Fibroblast of upper back skin (primary cell): ENCODE data around the gene NNMT.

Experiments used
- DNase-seq: peaks from one replicate; pipeline ENCODE4 v3.0.0-alpha.2; 2013

Gene NNMT

GRCh38 chr11:114295676-114296604, at the start of gene NNMT:
TSS of gene NNMT (plus strand) at chr11:114296399. CDS start at chr11:114296557, 158 bp downstream.
- DNase-seq = peak; percentile 100

DNA sequence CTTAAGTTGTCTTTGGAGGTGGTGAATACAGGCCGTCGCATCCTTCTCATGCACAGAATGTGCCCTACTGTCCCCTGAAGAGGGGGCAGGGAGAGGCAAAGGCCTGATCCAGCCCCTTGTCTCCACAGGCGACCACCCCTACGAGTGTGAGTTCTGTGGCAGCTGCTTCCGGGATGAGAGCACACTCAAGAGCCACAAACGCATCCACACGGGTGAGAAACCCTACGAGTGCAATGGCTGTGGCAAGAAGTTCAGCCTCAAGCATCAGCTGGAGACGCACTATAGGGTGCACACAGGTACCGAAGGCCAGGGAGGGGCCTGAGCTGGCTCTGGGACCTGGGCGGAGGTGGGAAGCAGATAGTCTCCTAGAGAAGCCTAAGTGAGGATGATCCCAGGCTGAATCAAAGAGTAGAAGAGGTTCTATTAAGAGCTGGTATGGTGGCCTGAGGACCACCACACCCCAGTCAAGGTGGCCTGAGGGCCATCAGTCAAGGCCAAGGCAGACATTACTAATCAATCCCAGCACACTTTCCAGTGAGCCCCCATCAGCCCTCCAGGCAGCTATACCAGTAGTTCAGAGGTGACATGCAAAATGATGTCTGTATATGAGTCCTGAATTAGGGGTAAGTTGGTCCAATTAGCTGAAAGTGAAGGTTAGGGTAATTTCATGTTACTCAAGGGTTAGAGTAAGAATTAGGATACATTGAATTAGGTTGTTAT, 49.0 kb upstream of the NNMT start:
- no peak for DNase-seq

- DNase-seq = no peak
These were observed 46.0 kb upstream of the NNMT start for GRCh38 chr11:114250180-114250579.

DNA sequence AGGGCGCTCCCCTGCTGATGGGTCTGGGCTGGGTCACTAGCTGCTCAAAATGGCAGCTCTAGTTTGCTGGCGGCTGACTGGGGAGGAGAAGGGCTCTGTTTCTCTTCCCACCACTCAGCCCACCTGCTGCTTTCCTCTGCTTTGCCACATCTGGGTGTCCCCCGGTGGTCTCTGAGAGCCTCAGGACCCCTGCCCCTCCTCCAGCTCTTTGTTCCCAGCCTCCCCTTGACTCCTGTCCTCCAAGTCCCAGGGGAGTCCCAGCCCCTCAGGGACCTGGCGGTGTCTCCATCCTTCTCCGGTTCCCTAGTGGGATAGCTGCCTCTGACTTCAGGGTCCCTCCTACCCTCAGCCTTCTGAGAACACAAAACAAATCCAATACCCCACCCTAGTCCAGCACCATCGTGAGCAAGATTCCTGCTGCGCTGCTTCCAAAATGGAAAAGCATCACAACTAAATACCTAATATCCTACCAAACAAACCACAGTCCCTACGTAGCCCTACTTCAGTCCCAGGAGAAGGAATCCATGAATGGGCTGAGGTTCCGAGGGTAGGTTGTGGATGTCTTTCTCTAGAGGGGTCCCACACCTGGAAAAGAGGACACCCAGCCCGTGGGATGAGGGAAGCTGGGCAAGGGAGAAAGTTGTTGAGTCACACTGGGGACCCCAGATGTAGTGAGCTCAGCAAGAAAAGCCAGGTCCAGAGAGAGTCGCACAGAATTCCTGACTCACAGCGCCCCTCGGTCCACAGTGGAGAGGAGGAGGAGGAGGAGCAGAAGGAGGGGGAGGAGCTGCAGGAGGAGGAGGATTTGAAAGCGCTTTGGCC, 45.0 kb upstream of the NNMT start:
- peak; percentile 5 for DNase-seq

- DNase-seq = no peak
These were observed 44.3 kb upstream of the NNMT start for GRCh38 chr11:114251815-114252337.

- no peak for DNase-seq
These were observed 43.4 kb upstream of the NNMT start for GRCh38 chr11:114252767-114253166.

GRCh38 chr11:114253771-114254170, 42.4 kb upstream of the NNMT start:
- DNase-seq = no peak

DNA sequence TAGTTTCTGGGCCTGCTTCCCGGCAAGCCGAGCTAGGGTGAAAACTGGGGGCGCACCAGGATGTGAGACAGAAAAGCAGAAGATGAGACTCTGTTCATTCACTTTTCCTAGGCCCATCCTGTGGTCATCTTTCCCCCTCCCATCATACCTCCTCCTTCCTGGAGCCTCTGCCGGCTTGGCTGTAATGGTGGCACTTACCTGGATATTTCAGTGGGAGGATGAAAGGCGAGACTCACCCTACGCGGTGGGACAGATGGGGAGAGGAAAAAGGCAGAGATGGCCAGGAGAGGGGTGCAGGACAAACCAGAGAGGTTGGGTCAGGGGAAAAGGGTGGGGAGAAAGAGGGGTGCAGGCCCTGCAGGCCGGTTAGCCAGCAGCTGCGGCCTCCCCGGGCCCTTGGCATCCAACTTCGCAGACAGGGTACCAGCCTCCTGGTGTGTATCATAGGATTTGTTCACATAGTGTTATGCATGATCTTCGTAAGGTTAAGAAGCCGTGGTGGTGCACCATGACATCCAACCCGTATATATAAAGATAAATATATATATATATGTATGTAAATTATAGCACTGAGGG, 41.5 kb upstream of the NNMT start:
- no peak for DNase-seq

- DNase-seq = no peak
These were observed 40.9 kb upstream of the NNMT start for GRCh38 chr11:114255289-114255688.

GRCh38 chr11:114256176-114256966, 39.8 kb upstream of the NNMT start:
- DNase-seq = no peak

DNA sequence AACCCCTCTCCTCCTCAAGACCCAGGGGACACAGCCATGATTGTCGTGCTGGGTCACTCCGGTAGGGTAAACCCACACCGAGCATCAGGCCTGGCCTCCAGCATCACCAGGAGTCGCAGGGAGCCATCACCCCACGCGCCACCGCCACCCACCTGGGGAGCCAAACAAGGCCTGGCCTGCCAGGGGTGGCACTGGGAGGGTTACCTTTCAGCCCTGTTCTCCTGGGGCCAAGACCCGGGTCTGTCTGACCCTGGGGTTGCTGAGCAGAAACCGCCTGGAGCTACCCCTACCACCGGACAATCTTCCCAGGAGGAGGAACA, 39.3 kb upstream of the NNMT start:
- DNase-seq = no peak

- DNase-seq = no peak
These were observed 38.3 kb upstream of the NNMT start for GRCh38 chr11:114257621-114258558.

- no peak for DNase-seq
These were observed 37.5 kb upstream of the NNMT start for GRCh38 chr11:114258696-114259095.

DNA sequence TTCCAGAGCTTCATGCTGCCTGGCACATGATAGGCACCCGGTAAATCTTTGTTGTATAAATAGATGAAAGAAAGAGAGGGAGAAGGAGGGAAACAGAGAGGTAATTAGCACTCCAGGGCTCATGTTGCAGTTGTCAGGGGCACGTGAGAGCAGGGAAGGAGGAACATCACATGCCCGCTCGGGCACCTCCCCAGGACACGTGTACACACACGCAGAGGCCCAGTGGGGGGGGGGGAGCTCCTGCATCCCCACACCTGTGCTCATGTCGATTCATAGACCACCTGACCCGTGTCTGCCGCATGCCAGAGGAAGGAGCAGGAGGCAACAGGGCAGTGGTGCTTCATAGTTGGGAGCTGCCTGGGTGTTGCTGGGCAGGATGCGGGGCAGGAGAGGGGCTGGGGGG, 37.1 kb upstream of the NNMT start:
- no peak for DNase-seq

GRCh38 chr11:114259551-114259983, 36.6 kb upstream of the NNMT start:
- no peak for DNase-seq

- no peak for DNase-seq
These were observed 36.1 kb upstream of the NNMT start for GRCh38 chr11:114260077-114260476.

GRCh38 chr11:114260483-114260882, 35.7 kb upstream of the NNMT start:
- DNase-seq = no peak

GRCh38 chr11:114261791-114262190, 34.4 kb upstream of the NNMT start:
- no peak for DNase-seq

DNA sequence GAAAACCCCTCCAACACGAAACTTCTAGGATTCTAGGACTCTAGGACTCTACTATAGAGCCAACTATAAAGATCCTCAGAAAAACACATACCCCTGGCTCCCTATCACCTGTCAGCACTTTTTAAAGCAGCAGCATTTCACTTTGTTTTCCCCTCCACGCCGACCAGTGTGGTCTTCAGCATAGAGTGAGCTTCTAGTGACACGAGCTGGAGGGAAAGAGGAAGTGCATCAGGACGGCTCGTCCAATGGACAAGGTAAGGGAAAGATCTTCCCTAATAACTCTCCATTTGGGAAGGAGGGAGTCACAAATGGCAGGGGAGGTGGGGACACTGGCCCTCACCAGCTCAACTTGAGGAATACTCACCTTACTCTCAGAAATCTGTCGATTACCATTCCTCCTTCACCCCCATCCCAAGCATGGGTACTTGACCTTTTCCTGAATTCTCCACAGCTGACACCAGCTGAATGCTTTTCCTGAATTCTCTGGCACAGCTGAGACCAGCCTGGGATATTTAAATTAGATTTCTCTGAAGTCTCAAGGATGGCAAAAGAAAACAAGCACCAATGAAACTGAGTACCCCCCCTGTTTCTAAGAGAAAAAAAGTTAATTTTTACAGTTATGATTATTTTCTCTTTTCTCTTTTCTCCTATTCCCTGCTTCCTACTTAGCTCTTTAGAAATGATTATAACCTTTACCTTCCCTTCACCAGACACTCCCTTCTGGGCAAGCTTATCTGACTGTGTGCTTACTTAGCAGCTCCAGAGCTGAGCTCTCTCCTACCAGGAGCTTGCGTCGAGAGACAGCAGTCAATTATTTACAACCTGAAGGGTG, 33.3 kb upstream of the NNMT start:
- DNase-seq = peak; percentile 60
